ENCODE measurements around the gene IL17RB.

IL17RB gene

DNA sequence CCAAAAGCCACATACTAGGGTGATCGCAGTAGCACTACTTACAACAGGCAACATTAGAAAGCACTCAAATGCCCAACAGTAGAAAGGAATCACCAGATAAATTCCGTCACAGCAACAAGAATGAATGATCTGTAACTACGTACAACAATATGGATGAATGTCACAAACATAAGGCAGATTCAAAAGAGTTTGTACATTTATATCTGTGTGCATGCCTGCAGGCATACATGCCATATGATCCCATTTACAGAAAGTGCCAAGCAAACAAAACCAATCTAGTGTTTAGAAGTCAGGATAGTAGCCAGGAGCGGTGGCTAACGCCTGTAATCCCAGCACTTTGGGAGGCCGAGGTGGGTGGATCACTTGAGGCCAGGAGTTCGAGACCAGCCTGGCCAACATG lies 3.5 kb downstream of the IL17RB start:
- Histone ChIP-seq H3K36me3 (ENCODE audit: control insufficient read depth in 1 of 2, insufficient read depth in 2 of 2, low read depth in 1 of 2, low read length in 2 of 2) (no peaks in the 10 kb centered on the region), H3K23ac (ENCODE audit: low read length in 2 of 2) (no peak overlapping the region), H3K27ac (ENCODE audit: low read length, poor library complexity, severe bottlenecking) (no peak overlapping the region), H4K8ac (ENCODE audit: low read length) (no peak overlapping the region), H2BK12ac (ENCODE audit: low read length in 2 of 2) (no peak overlapping the region), H2BK120ac (ENCODE audit: low read depth, low read length) (no peak overlapping the region), H3K79me1 (replicated peaks; ENCODE audit: low read length, poor library complexity, severe bottlenecking) (no peaks in the 10 kb centered on the region), H3K4me1 (ENCODE audit: control insufficient read depth, insufficient read depth, low read depth, low read length) (peaks cover 11% of the 10 kb centered on the region), H2AK5ac (ENCODE audit: low read length, severe bottlenecking) (no peak overlapping the region), H3K9ac (ENCODE audit: low read length) (no peak overlapping the region), H4K91ac (ENCODE audit: low read length) (no peak overlapping the region), H2BK15ac (ENCODE audit: low read depth, poor library complexity, severe bottlenecking) (no peak overlapping the region), H3K14ac (ENCODE audit: low read length in 2 of 2) (no peak overlapping the region), H3K27me3 (ENCODE audit: control insufficient read depth in 1 of 2, insufficient read depth in 1 of 2, low read length in 2 of 2) (peaks cover 18 to 28% of the 10 kb centered on the region in 2 experiments), H3K4me2 (ENCODE audit: low read length, poor library complexity, severe bottlenecking) (no peak overlapping the region), H2AFZ (ENCODE audit: low read depth, low read length) (no peak overlapping the region), H3K18ac (ENCODE audit: low read depth in 1 of 2, low read length in 2 of 2) (no peak overlapping the region), H3K4me3 (ENCODE audit: insufficient read depth in 1 of 2, low read depth in 1 of 2, low read length in 2 of 2) (no peak overlapping the region), H3K9me3 (ENCODE audit: control insufficient read depth, low read length) (no peaks in the 10 kb centered on the region), H3K4ac (ENCODE audit: low read depth in 1 of 2, low read length in 2 of 2) (no peak overlapping the region), H2BK5ac (ENCODE audit: low read depth, low read length, poor library complexity, severe bottlenecking) (no peak overlapping the region)
- WGBS: 95% methylated on average over 7 of the region's 7 CpGs
- DNase-seq: no peak

- no peak overlapping the region for H4K91ac ChIP-seq (ENCODE audit: low read length)
- H3K14ac ChIP-seq (ENCODE audit: low read length in 2 of 2): no peak overlapping the region
- 85% methylated on average over 5 of the region's 5 CpGs for WGBS
- peaks cover 8% of the 10 kb centered on the region for H3K4me1 ChIP-seq (ENCODE audit: control insufficient read depth, insufficient read depth, low read depth, low read length)
- no peak overlapping the region for H3K18ac ChIP-seq (ENCODE audit: low read depth in 1 of 2, low read length in 2 of 2)
- H2BK15ac ChIP-seq (ENCODE audit: low read depth, poor library complexity, severe bottlenecking): no peak overlapping the region
- no peak overlapping the region for H2AK5ac ChIP-seq (ENCODE audit: low read length, severe bottlenecking)
- no peaks in the 10 kb centered on the region for H3K79me1 ChIP-seq (replicated peaks; ENCODE audit: low read length, poor library complexity, severe bottlenecking)
- no peak overlapping the region for H2BK120ac ChIP-seq (ENCODE audit: low read depth, low read length)
- no peak overlapping the region for H3K4me3 ChIP-seq (ENCODE audit: insufficient read depth in 1 of 2, low read depth in 1 of 2, low read length in 2 of 2)
- no peak overlapping the region for H3K4ac ChIP-seq (ENCODE audit: low read depth in 1 of 2, low read length in 2 of 2)
- peaks cover 18 to 21% of the 10 kb centered on the region in 2 experiments for H3K27me3 ChIP-seq (ENCODE audit: control insufficient read depth in 1 of 2, insufficient read depth in 1 of 2, low read length in 2 of 2)
- no peaks in the 10 kb centered on the region for H3K36me3 ChIP-seq (ENCODE audit: control insufficient read depth in 1 of 2, insufficient read depth in 2 of 2, low read depth in 1 of 2, low read length in 2 of 2)
- no peak overlapping the region for H3K23ac ChIP-seq (ENCODE audit: low read length in 2 of 2)
- H3K27ac ChIP-seq (ENCODE audit: low read length, poor library complexity, severe bottlenecking): no peak overlapping the region
- no peak overlapping the region for H3K9ac ChIP-seq (ENCODE audit: low read length)
- no peak overlapping the region for H2BK5ac ChIP-seq (ENCODE audit: low read depth, low read length, poor library complexity, severe bottlenecking)
- H2BK12ac ChIP-seq (ENCODE audit: low read length in 2 of 2): no peak overlapping the region
- H4K8ac ChIP-seq (ENCODE audit: low read length): no peak overlapping the region
- no peak overlapping the region for H2AFZ ChIP-seq (ENCODE audit: low read depth, low read length)
- H3K9me3 ChIP-seq (ENCODE audit: control insufficient read depth, low read length): no peaks in the 10 kb centered on the region
- peak; percentile 14 for DNase-seq
- no peak overlapping the region for H3K4me2 ChIP-seq (ENCODE audit: low read length, poor library complexity, severe bottlenecking)
Measured at GRCh38 chr3:53850895-53851294, 4.5 kb downstream of the IL17RB start.

DNA sequence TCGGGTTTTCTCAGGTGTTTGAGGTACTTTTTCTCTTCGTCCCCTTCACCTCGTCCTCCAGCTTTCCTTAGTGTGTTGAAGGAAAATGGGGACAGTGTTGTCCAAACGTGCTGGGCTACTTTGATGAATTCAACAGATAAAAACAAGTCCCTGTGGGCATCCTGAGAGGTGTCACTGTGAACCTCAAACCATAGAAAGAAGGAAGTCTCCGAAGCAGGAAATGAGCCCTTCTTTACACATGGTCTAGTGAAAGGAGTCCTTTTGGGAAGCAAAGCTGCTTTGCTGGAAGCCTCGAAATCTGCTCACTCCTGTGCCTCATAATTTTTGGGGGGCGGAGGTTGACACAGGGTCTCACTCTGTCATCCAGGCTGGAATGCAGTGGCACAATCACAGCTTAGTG lies 10.6 kb downstream of the IL17RB start:
- Histone ChIP-seq H3K18ac (ENCODE audit: low read depth in 1 of 2, low read length in 2 of 2) (no peak overlapping the region), H3K23ac (ENCODE audit: low read length in 2 of 2) (no peak overlapping the region), H3K79me1 (replicated peaks; ENCODE audit: low read length, poor library complexity, severe bottlenecking) (no peaks in the 10 kb centered on the region), H4K8ac (ENCODE audit: low read length) (no peak overlapping the region), H4K91ac (ENCODE audit: low read length) (no peak overlapping the region), H3K27ac (ENCODE audit: low read length, poor library complexity, severe bottlenecking) (no peak overlapping the region), H3K4me2 (ENCODE audit: low read length, poor library complexity, severe bottlenecking) (no peak overlapping the region), H3K36me3 (ENCODE audit: control insufficient read depth in 1 of 2, insufficient read depth in 2 of 2, low read depth in 1 of 2, low read length in 2 of 2) (peaks cover 9 to 25% of the 10 kb centered on the region in 2 experiments), H2BK120ac (ENCODE audit: low read depth, low read length) (no peak overlapping the region), H2BK12ac (ENCODE audit: low read length in 2 of 2) (no peak overlapping the region), H3K4me3 (ENCODE audit: insufficient read depth in 1 of 2, low read depth in 1 of 2, low read length in 2 of 2) (no peak overlapping the region), H3K14ac (ENCODE audit: low read length in 2 of 2) (no peak overlapping the region), H3K9ac (ENCODE audit: low read length) (no peak overlapping the region), H2AK5ac (ENCODE audit: low read length, severe bottlenecking) (no peak overlapping the region), H2BK15ac (ENCODE audit: low read depth, poor library complexity, severe bottlenecking) (no peak overlapping the region), H2AFZ (ENCODE audit: low read depth, low read length) (no peak overlapping the region), H2BK5ac (ENCODE audit: low read depth, low read length, poor library complexity, severe bottlenecking) (no peak overlapping the region), H3K4ac (ENCODE audit: low read depth in 1 of 2, low read length in 2 of 2) (no peak overlapping the region), H3K27me3 (ENCODE audit: control insufficient read depth in 1 of 2, insufficient read depth in 1 of 2, low read length in 2 of 2) (no peaks in the 10 kb centered on the region), H3K9me3 (ENCODE audit: control insufficient read depth, low read length) (no peaks in the 10 kb centered on the region), H3K4me1 (ENCODE audit: control insufficient read depth, insufficient read depth, low read depth, low read length) (peaks cover 8% of the 10 kb centered on the region)
- DNase-seq: no peak
- 81% methylated on average over 6 of the region's 7 CpGs for WGBS

DNA sequence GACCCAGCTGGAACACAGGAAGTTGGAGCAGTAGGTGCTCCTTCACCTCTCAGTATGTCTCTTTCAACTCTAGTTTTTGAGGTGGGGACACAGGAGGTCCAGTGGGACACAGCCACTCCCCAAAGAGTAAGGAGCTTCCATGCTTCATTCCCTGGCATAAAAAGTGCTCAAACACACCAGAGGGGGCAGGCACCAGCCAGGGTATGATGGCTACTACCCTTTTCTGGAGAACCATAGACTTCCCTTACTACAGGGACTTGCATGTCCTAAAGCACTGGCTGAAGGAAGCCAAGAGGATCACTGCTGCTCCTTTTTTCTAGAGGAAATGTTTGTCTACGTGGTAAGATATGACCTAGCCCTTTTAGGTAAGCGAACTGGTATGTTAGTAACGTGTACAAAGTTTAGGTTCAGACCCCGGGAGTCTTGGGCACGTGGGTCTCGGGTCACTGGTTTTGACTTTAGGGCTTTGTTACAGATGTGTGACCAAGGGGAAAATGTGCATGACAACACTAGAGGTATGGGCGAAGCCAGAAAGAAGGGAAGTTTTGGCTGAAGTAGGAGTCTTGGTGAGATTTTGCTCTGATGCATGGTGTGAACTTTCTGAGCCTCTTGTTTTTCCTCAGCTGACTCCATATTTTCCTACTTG lies 11.9 kb downstream of the IL17RB start:
- Histone ChIP-seq H2BK12ac (ENCODE audit: low read length in 2 of 2) (no peak overlapping the region), H2AFZ (ENCODE audit: low read depth, low read length) (no peak overlapping the region), H3K4me3 (ENCODE audit: insufficient read depth in 1 of 2, low read depth in 1 of 2, low read length in 2 of 2) (no peak overlapping the region), H3K23ac (ENCODE audit: low read length in 2 of 2) (no peak overlapping the region), H3K14ac (ENCODE audit: low read length in 2 of 2) (no peak overlapping the region), H3K27ac (ENCODE audit: low read length, poor library complexity, severe bottlenecking) (peak overlapping the region; percentile 40), H3K18ac (ENCODE audit: low read depth in 1 of 2, low read length in 2 of 2) (no peak overlapping the region), H4K8ac (ENCODE audit: low read length) (no peak overlapping the region), H2BK5ac (ENCODE audit: low read depth, low read length, poor library complexity, severe bottlenecking) (peak overlapping the region; percentile 26), H2BK120ac (ENCODE audit: low read depth, low read length) (no peak overlapping the region), H3K4ac (ENCODE audit: low read depth in 1 of 2, low read length in 2 of 2) (no peak overlapping the region), H3K4me1 (ENCODE audit: control insufficient read depth, insufficient read depth, low read depth, low read length) (peaks cover 8% of the 10 kb centered on the region), H3K9me3 (ENCODE audit: control insufficient read depth, low read length) (no peaks in the 10 kb centered on the region), H2AK5ac (ENCODE audit: low read length, severe bottlenecking) (no peak overlapping the region), H3K36me3 (ENCODE audit: control insufficient read depth in 1 of 2, insufficient read depth in 2 of 2, low read depth in 1 of 2, low read length in 2 of 2) (peaks cover 9 to 37% of the 10 kb centered on the region in 2 experiments), H3K4me2 (ENCODE audit: low read length, poor library complexity, severe bottlenecking) (peak overlapping the region; percentile 8), H3K79me1 (replicated peaks; ENCODE audit: low read length, poor library complexity, severe bottlenecking) (no peaks in the 10 kb centered on the region), H2BK15ac (ENCODE audit: low read depth, poor library complexity, severe bottlenecking) (no peak overlapping the region), H3K9ac (ENCODE audit: low read length) (no peak overlapping the region), H3K27me3 (ENCODE audit: control insufficient read depth in 1 of 2, insufficient read depth in 1 of 2, low read length in 2 of 2) (no peaks in the 10 kb centered on the region), H4K91ac (ENCODE audit: low read length) (no peak overlapping the region)
- DNase-seq: no peak
- 83% methylated on average over 7 of the region's 7 CpGs for WGBS
